Neural cell (in vitro differentiated cells): ENCODE data around the gene CCT3. TPM values are rescaled to one million over a fixed set of nuclear protein-coding genes. Genes with fewer than 3 reads are reported as not detected.
"Not testable (repeated sequence)": the region's sequence is repeated elsewhere in the genome, so short reads cannot be mapped to it uniquely, and the experiment has no call there.

Experiments used
- H2AFZ ChIP-seq: fragments of 200-600, 300-800 bp; sonication (generic), shearing (Covaris generic); 2 replicates; pipeline ENCODE4 v1.6.0; 2014; ENCODE audit warnings: low read depth, mild to moderate bottlenecking, antibody characterized with exemption, low read length, moderate library complexity
- H3F3A ChIP-seq: fragments of 200-600 bp; shearing (Covaris generic); 2 replicates; pipeline ENCODE4 v1.6.1; 2016; ENCODE audit warnings: mild to moderate bottlenecking, moderate library complexity, mixed read lengths, antibody characterized with exemption, low read length; ENCODE audit not compliant: insufficient read depth, poor library complexity, severe bottlenecking
- H3K27ac ChIP-seq: fragments of 200-600, 300-800 bp; sonication (generic), shearing (Covaris generic); 2 replicates; pipeline ENCODE4 v1.5.1; 2014; ENCODE audit warnings: mild to moderate bottlenecking, low read length, moderate library complexity
- H3K27me3 ChIP-seq: fragments of 300-800, 200-600 bp; sonication (generic), shearing (Covaris generic); 2 replicates; pipeline ENCODE4 v1.6.0; 2014; ENCODE audit warnings: mild to moderate bottlenecking, low read depth, low read length, moderate library complexity; ENCODE audit not compliant: insufficient read depth
- H3K36me3 ChIP-seq: fragments of 300-800, 200-600 bp; sonication (generic), shearing (Covaris generic); 2 replicates; pipeline ENCODE4 v1.5.1; 2014; ENCODE audit warnings: mild to moderate bottlenecking, antibody characterized with exemption, low read length, moderate library complexity; ENCODE audit not compliant: insufficient read depth
- H3K4me2 ChIP-seq: fragments of 300-800, 200-600 bp; sonication (generic), shearing (Covaris generic); 2 replicates; pipeline ENCODE4 v1.6.0; 2014; ENCODE audit warnings: mild to moderate bottlenecking, low read length
- H3K4me3 ChIP-seq: fragments of 300-800, 200-600 bp; sonication (generic), shearing (Covaris generic); 2 replicates; pipeline ENCODE4 v1.5.1; 2014; ENCODE audit warnings: mild to moderate bottlenecking, low read length, moderate library complexity
- H3K79me2 ChIP-seq: fragments of 200-600 bp; shearing (Covaris generic); replicated peaks from 2 replicates; pipeline ENCODE4 v1.6.0; 2014; ENCODE audit warnings: mild to moderate bottlenecking, low read length, moderate library complexity; ENCODE audit not compliant: insufficient read depth
- H3K9ac ChIP-seq: fragments of 300-800, 200-600 bp; sonication (generic), shearing (Covaris generic); 2 replicates; pipeline ENCODE4 v1.6.1; 2016; ENCODE audit warnings: mild to moderate bottlenecking, low read length, mixed read lengths
- H3K9me2 ChIP-seq: fragments of 200-600 bp; shearing (Covaris generic); 2 replicates; pipeline ENCODE4 v1.6.1; 2016; ENCODE audit warnings: mild to moderate bottlenecking, low read length, mixed read lengths; ENCODE audit not compliant: insufficient read depth
- H3K9me3 ChIP-seq: fragments of 200-600, 300-800 bp; sonication (generic), shearing (Covaris generic); 2 replicates; pipeline ENCODE4 v1.6.1; 2016; ENCODE audit warnings: mild to moderate bottlenecking, mixed run types, low read length, moderate library complexity, mixed read lengths
- H4K20me1 ChIP-seq: fragments of 200-600 bp; shearing (Covaris generic); 2 replicates; pipeline ENCODE4 v1.6.1; 2016; ENCODE audit warnings: mild to moderate bottlenecking, mixed run types; ENCODE audit not compliant: insufficient read depth
- CTCF ChIP-seq: fragments of 450-650 bp; IDR thresholded peaks from 2 replicates; pipeline ENCODE4 v1.5.1; 2014; ENCODE audit warnings: antibody characterized with exemption, mild to moderate bottlenecking, moderate library complexity; ENCODE audit not compliant: poor library complexity, severe bottlenecking
- EP300 ChIP-seq: fragments of 450-650 bp; conservative IDR thresholded peaks from 2 replicates; pipeline ENCODE4 v1.6.1; 2014; ENCODE audit warnings: antibody characterized with exemption, mild to moderate bottlenecking, moderate library complexity; ENCODE audit not compliant: poor library complexity, severe bottlenecking
- EZH2 ChIP-seq: fragments of 200-600, 300-800 bp; shearing (Covaris generic), sonication (generic); IDR thresholded peaks from 2 replicates; pipeline ENCODE4 v1.6.1; 2014; ENCODE audit warnings: antibody characterized with exemption, low read length, borderline replicate concordance, mild to moderate bottlenecking; ENCODE audit not compliant: insufficient read depth, poor library complexity, severe bottlenecking
- MXI1 ChIP-seq: fragments of 450-650 bp; conservative IDR thresholded peaks from 2 replicates; pipeline ENCODE4 v1.6.1; 2014; ENCODE audit warnings: antibody characterized with exemption, mild to moderate bottlenecking; ENCODE audit not compliant: poor library complexity, severe bottlenecking
- POLR2AphosphoS5 ChIP-seq: IDR thresholded peaks from 2 replicates; pipeline ENCODE4 v1.6.1; 2012
- RAD21 ChIP-seq: fragments of 450-650 bp; conservative IDR thresholded peaks from 2 replicates; pipeline ENCODE4 v1.6.1; 2014; ENCODE audit warnings: antibody characterized with exemption, mild to moderate bottlenecking, moderate library complexity
- REST ChIP-seq: IDR thresholded peaks from 2 replicates; pipeline ENCODE4 v1.6.1; 2012; ENCODE audit warnings: borderline replicate concordance
- SMC3 ChIP-seq: fragments of 450-650 bp; conservative IDR thresholded peaks from 2 replicates; pipeline ENCODE4 v1.6.1; 2014; ENCODE audit warnings: antibody characterized with exemption, mild to moderate bottlenecking, moderate library complexity; ENCODE audit not compliant: poor library complexity
- TAF1 ChIP-seq: IDR thresholded peaks from 2 replicates; pipeline ENCODE4 v1.6.1; 2012; ENCODE audit warnings: low read depth
- polyA plus RNA-seq: library from polyadenylated mRNA; depleted of rRNA; stranded (reverse); fragments of >200 nt; gene quantifications from 2 replicates; pipeline ENCODE4 v1.2.3, GENCODE V29; 2014

The CCT3 gene
- polyA plus RNA-seq, 1 donor from 2014 or later, result 288 TPM

GRCh38 chr1:156347331-156347730, 9.2 kb upstream of the CCT3 start:
- Histone ChIP-seq H3K36me3 (no peaks in the 10 kb centered on the region), H3K9ac (no peak overlapping the region), H3K9me3 (no peaks in the 10 kb centered on the region), H2AFZ (no peak overlapping the region), H3K27ac (no peak overlapping the region), H3F3A (no peaks in the 10 kb centered on the region), H3K4me2 (no peak overlapping the region), H3K27me3 (no peaks in the 10 kb centered on the region), H4K20me1 (no peaks in the 10 kb centered on the region), H3K79me2 (no peaks in the 10 kb centered on the region), H3K9me2 (no peaks in the 10 kb centered on the region), H3K4me3 (no peak overlapping the region)
- TF ChIP-seq CTCF (no peak), REST (no peak), SMC3 (no peak), MXI1 (no peak), RAD21 (no peak), TAF1 (no peak), EZH2 (no peak), POLR2AphosphoS5 (no peak)

GRCh38 chr1:156346636-156347035, 8.5 kb upstream of the CCT3 start:
- Histone ChIP-seq H3K36me3 (no peaks in the 10 kb centered on the region), H3K9me2 (no peaks in the 10 kb centered on the region), H3K79me2 (no peaks in the 10 kb centered on the region), H4K20me1 (no peaks in the 10 kb centered on the region), H3K4me3 (no peak overlapping the region), H3K27me3 (no peaks in the 10 kb centered on the region), H3K27ac (no peak overlapping the region), H3K4me2 (no peak overlapping the region), H3F3A (no peaks in the 10 kb centered on the region), H3K9ac (no peak overlapping the region), H3K9me3 (no peaks in the 10 kb centered on the region), H2AFZ (no peak overlapping the region)
- no peak for TF ChIP-seq SMC3
- no peak for TF ChIP-seq CTCF
- TF ChIP-seq EP300, result no peak
- TF ChIP-seq EZH2, result no peak
- no peak for TF ChIP-seq RAD21
- no peak for TF ChIP-seq MXI1
- no peak for TF ChIP-seq TAF1
- no peak for TF ChIP-seq POLR2AphosphoS5
- TF ChIP-seq REST, result no peak

GRCh38 chr1:156346035-156346434, 7.9 kb upstream of the CCT3 start:
- not testable (repeated sequence) for H3K36me3 ChIP-seq, H2AFZ ChIP-seq, H3K9me3 ChIP-seq, H3K27me3 ChIP-seq, H3K79me2 ChIP-seq, H3K9me2 ChIP-seq, H3K4me2 ChIP-seq, H3K4me3 ChIP-seq, H4K20me1 ChIP-seq, H3K9ac ChIP-seq, H3F3A ChIP-seq, H3K27ac ChIP-seq
